Hepatocyte (in vitro differentiated cells): ENCODE data around the gene DGKI. TPM values are rescaled to one million over a fixed set of nuclear protein-coding genes. Genes with fewer than 3 reads are reported as not detected.

ENCODE experiments used
- DNase-seq: peaks from one replicate; pipeline ENCODE4 v3.0.0-alpha.2; 2016; ENCODE audit warnings: low spot score
- H2AFZ ChIP-seq: fragments of 200-600 bp; sonication (generic); 2 replicates; pipeline ENCODE4 v1.6.0; 2016; ENCODE audit warnings: antibody characterized with exemption, mild to moderate bottlenecking
- H3K27ac ChIP-seq: fragments of 200-600 bp; sonication (generic); 2 replicates; pipeline ENCODE4 v1.5.1; 2016; ENCODE audit warnings: mild to moderate bottlenecking
- H3K27me3 ChIP-seq: fragments of 200-600 bp; sonication (generic); 2 replicates; pipeline ENCODE4 v1.6.1; 2016
- H3K36me3 ChIP-seq: fragments of 200-600 bp; sonication (generic); replicated peaks from 2 replicates; pipeline ENCODE4 v1.5.1; 2016; ENCODE audit warnings: low read depth; ENCODE audit not compliant: insufficient read depth
- H3K4me1 ChIP-seq: fragments of 200-600 bp; sonication (generic); 2 replicates; pipeline ENCODE4 v1.5.1; 2016; ENCODE audit warnings: mild to moderate bottlenecking, moderate library complexity; ENCODE audit not compliant: insufficient read depth
- H3K4me2 ChIP-seq: fragments of 200-600 bp; sonication (generic); 2 replicates; pipeline ENCODE4 v1.6.0; 2016
- H3K4me3 ChIP-seq: fragments of 200-600 bp; sonication (generic); 2 replicates; pipeline ENCODE4 v1.5.1; 2016; ENCODE audit warnings: mild to moderate bottlenecking
- H3K79me2 ChIP-seq: fragments of 200-600 bp; sonication (generic); 2 replicates; pipeline ENCODE4 v1.6.0; 2017; ENCODE audit warnings: mild to moderate bottlenecking
- H3K9me2 ChIP-seq: fragments of 200-600 bp; sonication (generic); replicated peaks from 2 replicates; pipeline ENCODE4 v1.6.0; 2017; ENCODE audit warnings: mild to moderate bottlenecking; ENCODE audit not compliant: insufficient read depth
- H3K9me3 ChIP-seq: fragments of 200-600 bp; sonication (generic); 2 replicates; pipeline ENCODE4 v1.5.1; 2016; ENCODE audit warnings: low read depth, mild to moderate bottlenecking
- H4K20me1 ChIP-seq: fragments of 200-600 bp; sonication (generic); 2 replicates; pipeline ENCODE4 v1.6.0; 2016; ENCODE audit warnings: mild to moderate bottlenecking; ENCODE audit not compliant: insufficient read depth, poor library complexity, severe bottlenecking
- CTCF ChIP-seq: fragments of 200-600 bp; sonication (generic); IDR thresholded peaks from 2 replicates; pipeline ENCODE4 v1.5.1; 2016; ENCODE audit warnings: antibody characterized with exemption, mild to moderate bottlenecking; ENCODE audit not compliant: poor library complexity
- EZH2 ChIP-seq: fragments of 200-600 bp; sonication (generic); IDR thresholded peaks from 2 replicates; pipeline ENCODE4 v1.6.1; 2016; ENCODE audit warnings: antibody characterized with exemption, mild to moderate bottlenecking, borderline replicate concordance
- EZH2phosphoT487 ChIP-seq: fragments of 200-600 bp; sonication (generic); IDR thresholded peaks from one replicate; pipeline ENCODE4 v1.6.1; 2018; ENCODE audit warnings: antibody characterized with exemption, mild to moderate bottlenecking, low read depth, moderate library complexity; ENCODE audit not compliant: unreplicated experiment, severe bottlenecking
- WGBS: methylation state at CpG from one replicate; pipeline ENCODE4 v1.1.6; 2016; ENCODE audit warnings: low lambda C conversion rate; ENCODE audit errors: missing lambda C conversion rate; 5-methylcytosine and 5-hydroxymethylcytosine counted together
- polyA plus RNA-seq: library from polyadenylated mRNA; unstranded; fragments of >200 nt; fragmentation: Nextera tagmentation; extraction: Ambion mirVana; gene quantifications from 2 replicates; pipeline ENCODE4 v1.2.1, GENCODE V29; 2016
- total RNA-seq: library from RNA; depleted of rRNA; stranded (reverse); fragments of >200 nt; gene quantifications from 2 replicates; pipeline ENCODE4 v1.2.3, GENCODE V29; 2014

Gene DGKI
- 1.8 and 2.7 TPM in 2 replicates for total RNA-seq
- 0.47 and 2.4 TPM in 2 replicates for polyA plus RNA-seq

GRCh38 chr7:137846827-137847567 is at the start of gene DGKI:
Gene DGKI (minus strand): TSS chr7:137846974.
- TF ChIP-seq CTCF (no peak), EZH2 (no peak), EZH2phosphoT487 (no peak)
- WGBS, result 2% methylated on average over 44 of the region's 66 CpGs
- H3K27me3 ChIP-seq, result peaks cover 51% of the 10 kb centered on the region
- H3K4me1 ChIP-seq, result peaks cover 2% of the 10 kb centered on the region
- H3K4me3 ChIP-seq, result peak within 1 kb of the TSS; percentile 16
- no peak within 1 kb of the TSS for H3K27ac ChIP-seq
- no peaks in the 10 kb centered on the region for H3K9me3 ChIP-seq
- peak; percentile 30 for DNase-seq
- H3K9me2 ChIP-seq, result no peaks in the 10 kb centered on the region
- no peaks in the 10 kb centered on the region for H3K79me2 ChIP-seq
- no peaks in the 10 kb centered on the region for H4K20me1 ChIP-seq
- no peaks in the 10 kb centered on the region for H3K36me3 ChIP-seq
- peak within 1 kb of the TSS; percentile 49 for H2AFZ ChIP-seq
- H3K4me2 ChIP-seq, result peak within 1 kb of the TSS; percentile 93

DNA sequence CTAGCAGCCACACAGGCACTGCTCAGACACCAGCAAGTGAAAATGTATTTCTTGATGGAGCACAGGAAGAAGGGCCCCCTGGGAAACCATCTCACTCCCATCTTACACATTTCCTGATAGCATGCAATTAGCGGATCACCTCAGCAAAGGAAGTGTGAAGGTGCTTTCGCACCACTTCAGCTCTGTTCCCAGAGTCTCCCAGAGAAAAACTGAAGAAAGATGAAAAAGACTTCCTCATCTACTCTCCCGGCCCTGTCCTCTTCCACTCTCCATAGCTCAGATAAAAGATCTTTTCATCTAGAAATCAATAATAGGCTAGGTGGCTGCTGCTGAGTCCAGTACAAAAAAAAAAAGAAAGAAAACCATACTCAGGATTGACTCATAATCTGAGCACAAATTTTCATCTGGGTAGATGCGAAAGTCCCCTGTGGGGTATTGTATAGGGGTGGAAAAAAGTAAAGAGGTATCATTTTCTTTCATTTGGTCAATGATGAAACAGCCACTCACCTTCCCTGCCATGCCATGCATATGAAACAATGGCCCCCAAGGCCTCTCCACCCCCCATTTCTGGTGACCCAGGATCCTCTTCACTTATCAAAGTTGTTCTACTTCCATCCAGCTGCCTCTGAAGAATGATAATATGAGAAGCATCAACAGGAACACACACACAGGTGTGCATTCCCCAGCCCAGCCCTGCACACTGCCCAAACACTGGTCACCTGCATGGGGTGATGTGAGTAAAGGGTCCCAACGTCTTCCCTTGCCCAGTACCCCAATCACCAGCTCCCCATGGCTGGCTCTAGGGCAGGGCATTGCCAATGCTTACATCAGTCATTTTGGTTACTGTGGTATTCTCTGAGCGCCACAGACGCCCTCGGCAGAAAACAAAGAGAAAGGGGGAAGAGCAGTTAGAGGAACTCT is 48.8 kb upstream of the DGKI start:
- H3K9me3 ChIP-seq, result no peaks in the 10 kb centered on the region
- no peak overlapping the region for H2AFZ ChIP-seq
- peaks cover 6% of the 10 kb centered on the region for H3K79me2 ChIP-seq
- H3K4me3 ChIP-seq, result no peak overlapping the region
- peaks cover 3% of the 10 kb centered on the region for H3K9me2 ChIP-seq
- no peak overlapping the region for H3K27ac ChIP-seq
- no peaks in the 10 kb centered on the region for H3K36me3 ChIP-seq
- TF ChIP-seq EZH2 (no peak), CTCF (no peak), EZH2phosphoT487 (no peak)
- no peak for DNase-seq
- no peaks in the 10 kb centered on the region for H3K27me3 ChIP-seq
- no peaks in the 10 kb centered on the region for H4K20me1 ChIP-seq
- peaks cover 5% of the 10 kb centered on the region for H3K4me1 ChIP-seq
- 87% methylated on average over 8 of the region's 8 CpGs for WGBS
- no peak overlapping the region for H3K4me2 ChIP-seq

- Histone ChIP-seq H3K4me1 (peaks cover 5% of the 10 kb centered on the region), H3K79me2 (peaks cover 9% of the 10 kb centered on the region), H3K4me3 (no peak overlapping the region), H3K4me2 (no peak overlapping the region), H2AFZ (no peak overlapping the region), H3K9me2 (peaks cover 3% of the 10 kb centered on the region), H3K36me3 (no peaks in the 10 kb centered on the region), H3K9me3 (no peaks in the 10 kb centered on the region), H4K20me1 (no peaks in the 10 kb centered on the region), H3K27ac (peak overlapping the region; percentile 4), H3K27me3 (no peaks in the 10 kb centered on the region)
- TF ChIP-seq CTCF (no peak), EZH2 (no peak), EZH2phosphoT487 (no peak)
- DNase-seq, result no peak
Measured at GRCh38 chr7:137893143-137893742, 46.5 kb upstream of the DGKI start.
